CD4-positive, alpha-beta T cell treated with Interleukin-17A for 4 hours (primary cell): ENCODE results near the gene MAB21L2.

Experiments
- DNase-seq: peaks from one replicate; pipeline ENCODE4 v3.0.0-alpha.2; 2020; ENCODE audit warnings: mixed read lengths

Gene MAB21L2

DNA sequence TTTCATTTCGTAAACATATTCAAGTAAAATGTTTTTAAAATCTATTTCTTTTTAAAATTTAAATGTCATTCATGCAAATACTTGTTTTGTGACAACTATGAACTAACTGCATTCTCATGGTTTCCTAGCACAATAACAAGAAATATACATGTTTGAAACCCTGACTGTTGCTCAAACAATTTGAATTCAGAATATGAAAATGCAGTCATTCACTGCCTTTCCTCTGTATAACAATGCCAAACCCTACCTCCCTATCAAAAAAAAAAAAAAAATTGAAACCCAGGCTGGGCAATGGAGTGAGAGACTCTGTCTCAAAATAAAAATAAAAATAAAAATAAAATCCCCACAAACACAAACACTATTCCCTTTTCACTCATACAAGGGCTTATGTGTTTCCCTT is 42.1 kb downstream of the MAB21L2 start:
- DNase-seq: no peak

DNA sequence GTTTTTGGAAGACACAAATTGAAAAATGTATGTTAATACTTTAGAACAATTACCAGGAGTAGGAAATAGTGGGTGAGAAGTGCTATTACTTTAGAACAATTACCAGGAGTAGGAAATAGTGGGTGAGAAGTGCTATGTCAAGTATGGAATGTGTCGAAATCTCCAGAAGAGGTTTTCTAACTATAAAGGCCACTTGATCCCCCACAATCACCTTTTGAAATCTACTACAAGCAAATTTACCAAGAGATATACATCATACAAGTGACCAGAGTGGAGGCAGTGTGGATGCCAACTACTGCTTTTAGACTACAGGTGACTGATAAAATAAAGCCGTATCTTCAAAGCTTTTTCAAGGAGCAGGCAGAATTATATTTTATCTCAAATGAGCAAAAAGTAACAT is 43.1 kb downstream of the MAB21L2 start:
- DNase-seq: no peak

DNA sequence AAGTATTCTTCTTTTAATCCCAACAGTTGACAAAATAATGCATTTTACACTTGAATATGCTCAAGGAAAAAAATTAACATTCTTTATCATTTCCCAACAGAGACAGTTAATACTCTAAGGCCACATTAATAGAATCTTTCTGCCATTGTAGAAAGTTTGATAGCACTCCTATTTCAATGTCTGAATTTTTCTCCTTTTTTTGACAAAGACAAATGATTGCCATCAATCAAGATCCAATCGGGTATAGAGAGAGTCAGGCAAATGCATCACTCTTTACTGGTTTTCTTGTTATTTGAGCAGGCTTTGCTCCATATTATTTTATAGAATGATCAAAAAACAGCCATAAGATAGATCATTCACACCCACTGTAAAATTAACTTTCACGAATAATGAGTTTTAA is 46.1 kb downstream of the MAB21L2 start:
- no peak for DNase-seq

DNA sequence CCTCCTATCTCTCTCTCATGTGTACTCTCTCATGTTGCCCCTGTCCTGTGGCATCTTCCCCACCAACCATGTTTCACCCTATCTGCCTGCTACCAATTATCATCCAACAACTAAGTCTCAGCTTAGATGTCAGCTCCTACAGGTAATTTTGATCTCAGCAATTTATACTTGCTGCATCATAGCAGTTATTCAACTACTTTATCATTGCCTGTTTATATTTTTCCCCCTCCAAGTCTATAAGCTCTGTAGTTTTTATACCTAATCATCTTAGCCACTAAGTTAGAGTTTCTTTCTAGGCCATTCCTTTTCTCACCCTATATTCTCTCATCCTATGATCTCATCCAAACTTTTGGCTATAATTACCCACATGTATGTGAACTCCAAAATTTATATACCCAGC is 50.7 kb downstream of the MAB21L2 start:
- no peak for DNase-seq
